Tibial nerve (tissue), 3 donors: Measurements from ENCODE around the gene MS4A8.

Experiments used
- EP300 ChIP-seq, 2 donors: sonication (generic); formaldehyde crosslinking; IDR thresholded peaks; one replicate each; pipeline ENCODE4 v1.6.1; 2017; ENCODE audit warnings: antibody characterized with exemption in 2 of 2, mild to moderate bottlenecking in 1 of 2
- POLR2A ChIP-seq, 2 donors: fragments of 450-650 bp; IDR thresholded peaks; one replicate each; pipeline ENCODE4 v1.6.1; 2017; ENCODE audit warnings: antibody characterized with exemption in 2 of 2, mild to moderate bottlenecking in 2 of 2, moderate library complexity in 2 of 2

DNA sequence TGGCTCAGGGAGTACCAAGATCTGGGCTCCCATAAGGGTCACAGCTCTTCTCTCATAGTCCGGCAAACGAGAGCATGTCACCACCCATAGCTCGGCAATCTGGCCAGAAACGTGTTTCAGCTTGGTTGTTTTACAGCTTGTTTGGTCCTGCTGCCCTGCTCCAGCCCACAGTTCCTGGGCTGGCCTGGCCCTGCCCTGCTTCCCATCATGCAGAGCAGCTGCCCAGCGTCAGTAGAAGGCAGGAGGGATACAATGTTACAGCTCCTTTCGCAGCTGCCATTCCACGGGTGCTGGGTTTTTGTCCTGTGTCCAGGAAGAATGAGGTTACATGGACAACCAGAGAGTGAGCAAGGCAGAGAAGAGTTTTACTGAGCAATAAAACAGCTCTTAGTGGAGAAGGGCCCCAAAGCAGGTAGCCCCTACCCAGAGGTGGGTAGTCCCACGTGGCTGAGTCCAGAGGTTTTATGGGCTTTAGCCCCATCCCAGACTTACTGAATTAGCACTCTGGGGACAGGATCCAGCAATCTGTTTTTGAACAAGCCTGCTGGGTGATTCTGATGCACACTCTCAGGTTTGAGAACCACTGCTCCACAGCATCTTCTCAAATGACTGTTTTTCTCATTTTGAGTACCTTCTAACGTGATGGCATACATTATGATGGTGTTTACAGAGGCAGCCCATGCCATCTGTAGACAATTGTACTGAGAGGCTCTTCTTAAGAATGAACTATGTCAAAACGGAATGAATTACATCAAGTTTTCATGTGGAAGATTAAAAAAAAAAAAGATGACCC, 19.3 kb downstream of the MS4A8 start:
- no peak for TF ChIP-seq POLR2A (IDR thresholded peaks at IDR 0.05)
- no peak for TF ChIP-seq EP300 (IDR thresholded peaks at IDR 0.05)
